ENCODE measurements around the gene KLF18. TPM values are rescaled to one million over a fixed set of nuclear protein-coding genes. Genes with fewer than 3 reads are reported as not detected.

The KLF18 gene
- polyA plus RNA-seq, 3 donors = not detected

GRCh38 chr1:44108241-44108640 is 33.2 kb downstream of the KLF18 start:
- Histone ChIP-seq H3K27ac (ENCODE audit: low read depth in 1 of 2, low read length in 2 of 2) (no peak overlapping the region), H3K27me3 (ENCODE audit: control insufficient read depth in 2 of 2, insufficient read depth in 2 of 2, low read length in 2 of 2) (no peaks in the 10 kb centered on the region), H2AFZ (ENCODE audit: insufficient read depth, low read depth, low read length, poor library complexity, severe bottlenecking) (no peak overlapping the region), H3K9ac (ENCODE audit: insufficient read depth, low read length, poor library complexity, severe bottlenecking) (no peak overlapping the region), H3K36me3 (replicated peaks in 1 of 2; ENCODE audit: control insufficient read depth in 1 of 2, insufficient read depth in 2 of 2, low read length in 2 of 2) (no peaks in the 10 kb centered on the region), H3K9me3 (replicated peaks in 1 of 2; ENCODE audit: control insufficient read depth in 1 of 2, insufficient read depth in 1 of 2, low read length in 2 of 2) (no peaks in the 10 kb centered on the region), H4K20me1 (ENCODE audit: insufficient read depth, low read length) (no peaks in the 10 kb centered on the region), H3K4me3 (replicated peaks in 1 of 3; ENCODE audit: low read depth in 2 of 3, low read length in 3 of 3) (no peak overlapping the region), H3K4me1 (ENCODE audit: control insufficient read depth in 1 of 2, insufficient read depth in 2 of 2, low read length in 2 of 2) (no peaks in the 10 kb centered on the region), H3K79me2 (ENCODE audit: insufficient read depth, low read length) (no peaks in the 10 kb centered on the region), H3K4me2 (replicated peaks; ENCODE audit: extremely low read depth, low read length, poor library complexity, severe bottlenecking) (no peak overlapping the region)
- Mint-ChIP-seq H3K27ac (no peak overlapping the region), H3K4me1 (no peaks in the 10 kb centered on the region), H3K4me3 (no peak overlapping the region), H3K9me3 (peaks cover 0 to 1% (median 0%) of the 10 kb centered on the region in 7 donors), H3K27me3 (ENCODE audit: low read depth in 3 of 3) (peaks cover 4 to 14% (median 6%) of the 10 kb centered on the region in 3 donors), H3K36me3 (no peaks in the 10 kb centered on the region)
- 94% methylated on average over 1 of the region's 1 CpG for WGBS (ENCODE audit: insufficient coverage)
- intact Hi-C loops (cut with micrococcal nuclease) = no loop called here
- TF ChIP-seq CTCF (IDR thresholded peaks at IDR 0.05) = no peak
- DNase-seq = no peak

GRCh38 chr1:44105810-44106209 is 35.6 kb downstream of the KLF18 start:
- intact Hi-C loops (cut with micrococcal nuclease) = no loop called here
- H3K4me1 Mint-ChIP-seq = no peaks in the 10 kb centered on the region
- TF ChIP-seq CTCF (IDR thresholded peaks at IDR 0.05) = no peak
- H3K9me3 Mint-ChIP-seq = peaks cover 0 to 1% (median 0%) of the 10 kb centered on the region in 7 donors
- Histone ChIP-seq H3K4me2 (replicated peaks; ENCODE audit: extremely low read depth, low read length, poor library complexity, severe bottlenecking) (no peak overlapping the region), H3K9me3 (replicated peaks in 1 of 2; ENCODE audit: control insufficient read depth in 1 of 2, insufficient read depth in 1 of 2, low read length in 2 of 2) (no peaks in the 10 kb centered on the region), H3K4me3 (replicated peaks in 1 of 3; ENCODE audit: low read depth in 2 of 3, low read length in 3 of 3) (no peak overlapping the region), H3K36me3 (replicated peaks in 1 of 2; ENCODE audit: control insufficient read depth in 1 of 2, insufficient read depth in 2 of 2, low read length in 2 of 2) (no peaks in the 10 kb centered on the region), H4K20me1 (ENCODE audit: insufficient read depth, low read length) (no peaks in the 10 kb centered on the region), H2AFZ (ENCODE audit: insufficient read depth, low read depth, low read length, poor library complexity, severe bottlenecking) (no peak overlapping the region), H3K27ac (ENCODE audit: low read depth in 1 of 2, low read length in 2 of 2) (no peak overlapping the region), H3K79me2 (ENCODE audit: insufficient read depth, low read length) (no peaks in the 10 kb centered on the region), H3K9ac (ENCODE audit: insufficient read depth, low read length, poor library complexity, severe bottlenecking) (no peak overlapping the region), H3K4me1 (ENCODE audit: control insufficient read depth in 1 of 2, insufficient read depth in 2 of 2, low read length in 2 of 2) (no peaks in the 10 kb centered on the region), H3K27me3 (ENCODE audit: control insufficient read depth in 2 of 2, insufficient read depth in 2 of 2, low read length in 2 of 2) (no peaks in the 10 kb centered on the region)
- no peak overlapping the region for H3K27ac Mint-ChIP-seq
- H3K4me3 Mint-ChIP-seq = no peak overlapping the region
- peaks cover 3 to 14% (median 5%) of the 10 kb centered on the region in 3 donors for H3K27me3 Mint-ChIP-seq (ENCODE audit: low read depth in 3 of 3)
- 93% methylated on average over 2 of the region's 3 CpGs for WGBS (ENCODE audit: insufficient coverage)
- DNase-seq = no peak
- no peaks in the 10 kb centered on the region for H3K36me3 Mint-ChIP-seq

Data from CD14-positive monocyte (primary cell).